ENCODE measurements around the gene PTPN14.
"Not testable (repeated sequence)": the region's sequence is repeated elsewhere in the genome, so short reads cannot be mapped to it uniquely, and the experiment has no call there.

Gene PTPN14

GRCh38 chr1:214551436-214552173, at the start of gene PTPN14:
Gene PTPN14, minus strand, starts transcription at chr1:214551602. Its CDS starts 86,799 bp downstream, at chr1:214464803.
- DNase-seq = no peak

- DNase-seq = no peak
Observed at GRCh38 chr1:214593158-214593557, 41.8 kb upstream of the PTPN14 start.

DNA sequence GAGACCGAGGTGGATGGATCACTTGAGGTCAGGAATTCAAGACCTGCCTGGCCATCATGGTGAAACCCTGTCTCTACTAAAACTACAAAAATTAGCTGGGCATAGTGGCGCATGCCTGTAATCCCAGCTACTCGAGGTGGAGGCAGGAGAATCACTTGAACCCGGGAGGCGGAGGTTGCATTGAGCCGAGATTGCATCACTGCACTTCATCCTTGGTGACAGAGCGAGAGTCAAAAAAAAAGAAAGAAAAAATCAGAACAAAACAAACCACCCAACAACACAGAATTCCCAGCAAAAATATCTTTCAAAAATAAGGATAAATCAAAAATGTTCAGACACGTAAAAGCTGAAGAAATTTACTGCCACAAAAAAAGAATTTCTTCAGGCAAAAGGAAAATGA, 40.5 kb upstream of the PTPN14 start:
- DNase-seq = not testable (repeated sequence)

- no peak for DNase-seq
Observed at GRCh38 chr1:214590696-214591095, 39.3 kb upstream of the PTPN14 start.

DNA sequence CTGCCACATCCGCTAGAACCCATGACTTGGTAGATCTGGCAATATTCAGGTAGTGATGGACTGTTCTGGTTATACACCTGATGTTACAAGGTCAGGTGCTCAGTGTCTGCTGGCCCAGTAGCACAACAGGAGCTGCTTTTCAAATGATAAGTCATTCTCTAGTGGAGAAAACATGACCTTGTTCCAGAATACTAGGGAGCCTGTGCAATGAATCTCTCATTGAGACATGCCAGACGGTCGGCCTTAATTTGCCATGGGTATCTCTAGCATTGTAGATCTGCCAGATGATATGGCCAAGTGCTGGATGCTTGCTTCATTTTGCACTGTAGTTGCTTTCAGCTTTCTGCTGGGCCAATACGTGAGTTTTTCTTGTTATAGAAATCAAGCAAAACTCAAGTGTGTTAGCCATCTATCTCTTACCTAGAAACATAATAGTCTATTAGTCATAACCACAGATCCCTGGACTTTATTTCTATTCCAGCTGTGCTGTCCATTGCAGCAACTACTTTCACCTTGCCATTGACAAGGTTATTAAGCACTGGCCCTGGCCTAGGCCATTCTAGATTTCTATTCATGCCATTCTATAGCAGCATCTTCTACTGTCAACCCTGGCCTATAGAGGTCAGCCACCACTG, 37.7 kb upstream of the PTPN14 start:
- DNase-seq = no peak

DNA sequence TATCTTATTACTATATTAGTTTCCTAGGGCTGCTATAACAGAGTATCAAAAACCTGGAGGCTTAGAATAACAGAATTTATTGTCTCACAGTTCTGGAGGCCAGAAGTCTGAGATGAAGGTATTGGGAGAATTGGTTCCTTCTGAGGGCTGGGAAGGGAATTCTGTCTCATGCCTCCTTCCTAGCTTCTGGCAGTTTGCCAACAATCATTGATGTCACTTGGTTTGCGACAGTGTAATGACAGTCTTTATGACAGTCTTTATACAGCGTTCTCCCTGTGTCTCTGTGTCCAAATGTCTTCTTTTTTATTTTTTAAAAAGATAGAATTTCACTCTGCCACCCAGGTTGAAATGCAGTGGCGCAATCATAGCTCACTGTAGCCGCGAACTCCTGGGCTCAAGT, 35.8 kb upstream of the PTPN14 start:
- no peak for DNase-seq

DNA sequence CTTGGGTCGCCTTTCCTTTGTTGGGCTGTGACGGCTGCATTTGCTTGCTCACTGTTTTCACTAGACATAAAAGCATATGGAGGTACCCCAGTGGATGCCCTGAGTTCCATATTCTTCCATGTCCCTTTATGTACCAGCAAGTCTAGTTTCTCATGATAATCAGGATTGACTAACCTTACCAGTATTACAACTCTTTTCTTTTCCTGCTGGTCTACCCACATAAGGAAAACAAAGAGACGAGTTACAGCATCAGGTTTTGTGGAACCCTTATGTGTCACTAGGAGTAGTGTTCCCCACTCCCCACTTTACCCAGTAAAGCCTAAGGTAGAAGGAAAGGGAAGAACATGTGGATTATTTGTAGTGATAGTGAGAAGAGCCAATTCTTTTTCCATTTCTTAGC, 35.2 kb upstream of the PTPN14 start:
- DNase-seq = no peak

- no peak for DNase-seq
Observed at GRCh38 chr1:214584805-214585766, 33.7 kb upstream of the PTPN14 start.

GRCh38 chr1:214583824-214584554, 32.6 kb upstream of the PTPN14 start:
- no peak for DNase-seq

DNA sequence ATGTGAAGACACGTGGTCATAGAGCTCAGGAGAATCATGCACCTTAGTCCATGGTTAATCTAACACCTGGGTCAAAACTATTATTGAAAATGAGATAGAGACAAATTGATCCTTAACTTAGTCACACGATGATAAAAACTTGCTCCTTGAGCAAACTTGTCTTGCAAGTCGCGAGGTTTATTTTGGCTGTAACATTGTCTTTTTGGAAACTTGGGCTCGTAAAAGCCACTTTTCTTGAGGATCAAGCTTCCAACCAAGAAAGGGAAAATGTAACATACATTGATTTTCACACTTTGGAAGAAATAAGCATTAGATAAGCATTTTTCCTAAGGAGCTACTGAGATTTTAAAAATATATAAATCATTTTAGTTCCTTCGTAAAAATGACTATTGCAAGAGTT, 31.7 kb upstream of the PTPN14 start:
- DNase-seq = no peak

DNA sequence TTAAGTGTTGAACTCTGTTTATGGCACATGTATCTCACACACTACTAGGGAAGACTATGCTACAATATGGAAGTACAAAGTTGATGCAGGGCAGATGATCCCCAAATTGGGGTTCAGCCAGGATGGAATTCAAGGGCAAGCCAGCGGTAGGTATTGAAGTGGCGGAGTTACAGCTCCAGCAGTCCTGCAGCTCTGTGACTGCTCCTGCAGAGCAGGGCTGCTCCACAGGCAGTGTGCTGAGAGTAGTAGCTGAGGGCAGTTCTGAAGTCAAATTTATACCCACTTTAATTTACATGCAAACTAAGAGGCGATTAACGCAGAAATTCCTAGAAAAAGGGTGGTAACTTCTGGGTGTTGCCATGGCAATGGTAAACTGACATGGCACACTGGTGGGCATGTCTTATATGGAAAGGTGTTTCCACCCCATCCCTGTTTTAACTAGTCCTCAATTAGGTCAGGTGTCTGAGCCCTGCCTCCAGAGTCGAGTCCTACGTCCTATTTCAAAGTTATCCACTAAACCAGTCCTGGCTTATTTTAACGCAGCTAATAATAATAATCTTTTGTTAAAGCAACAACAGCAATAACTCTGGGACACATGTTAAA, 31.0 kb upstream of the PTPN14 start:
- DNase-seq = no peak

DNA sequence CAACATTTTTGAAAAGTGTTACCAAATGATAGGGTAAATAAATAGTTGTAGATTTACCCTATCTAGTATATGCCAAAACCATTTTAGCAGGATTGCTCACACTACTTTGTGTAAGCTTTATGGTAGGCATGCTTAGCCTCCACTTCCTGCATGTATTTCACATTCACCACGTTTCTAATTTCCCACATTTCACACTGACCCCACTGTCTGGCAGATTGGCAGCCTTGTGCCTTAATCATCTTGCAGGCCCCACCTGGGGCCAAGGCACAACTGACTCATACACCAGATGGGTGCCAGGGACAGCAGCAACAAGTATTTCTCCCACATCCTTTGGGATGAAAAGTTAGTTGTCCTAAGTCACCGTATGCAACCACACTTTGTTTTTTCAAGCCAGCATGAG, 30.4 kb upstream of the PTPN14 start:
- DNase-seq = no peak

DNA sequence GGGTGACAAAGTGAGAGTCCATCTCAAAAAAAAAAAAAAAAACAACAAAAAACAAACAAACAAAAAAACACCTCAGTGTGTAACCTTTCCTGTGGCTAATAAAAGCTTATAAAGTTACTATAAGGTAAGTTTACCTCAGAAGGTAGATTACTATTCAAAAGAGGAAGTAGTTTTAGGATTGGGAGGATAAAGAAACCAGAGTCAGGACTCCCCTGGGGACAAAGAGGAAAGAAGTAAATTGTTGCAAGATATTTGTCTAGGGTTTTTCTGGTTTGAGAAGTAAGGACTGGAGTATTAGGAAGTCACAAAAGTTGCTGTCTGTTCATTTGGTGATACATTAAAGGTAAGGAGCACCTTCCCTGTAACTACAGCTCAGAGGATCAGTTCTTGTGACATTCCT, 27.8 kb upstream of the PTPN14 start:
- DNase-seq = no peak

DNA sequence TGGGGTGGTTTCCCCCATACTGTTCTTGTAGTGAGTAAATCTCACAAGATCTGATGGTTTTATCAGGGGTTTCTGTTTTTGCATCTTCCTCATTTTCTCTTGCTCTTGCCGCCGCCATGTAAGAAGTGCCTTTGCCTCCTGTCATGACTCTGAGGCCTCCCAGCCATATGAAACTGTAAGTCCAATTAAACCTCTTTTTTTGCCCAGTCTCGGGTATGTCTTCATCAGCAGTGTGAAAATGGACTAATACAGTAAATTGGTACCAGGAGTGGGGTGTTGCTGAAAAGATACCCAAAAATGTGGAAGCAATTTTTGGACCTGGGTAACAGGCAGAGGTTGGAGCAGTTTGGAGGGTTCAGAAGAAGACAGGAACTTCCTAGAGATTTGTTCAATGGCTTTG, 24.7 kb upstream of the PTPN14 start:
- DNase-seq = not testable (repeated sequence)

DNA sequence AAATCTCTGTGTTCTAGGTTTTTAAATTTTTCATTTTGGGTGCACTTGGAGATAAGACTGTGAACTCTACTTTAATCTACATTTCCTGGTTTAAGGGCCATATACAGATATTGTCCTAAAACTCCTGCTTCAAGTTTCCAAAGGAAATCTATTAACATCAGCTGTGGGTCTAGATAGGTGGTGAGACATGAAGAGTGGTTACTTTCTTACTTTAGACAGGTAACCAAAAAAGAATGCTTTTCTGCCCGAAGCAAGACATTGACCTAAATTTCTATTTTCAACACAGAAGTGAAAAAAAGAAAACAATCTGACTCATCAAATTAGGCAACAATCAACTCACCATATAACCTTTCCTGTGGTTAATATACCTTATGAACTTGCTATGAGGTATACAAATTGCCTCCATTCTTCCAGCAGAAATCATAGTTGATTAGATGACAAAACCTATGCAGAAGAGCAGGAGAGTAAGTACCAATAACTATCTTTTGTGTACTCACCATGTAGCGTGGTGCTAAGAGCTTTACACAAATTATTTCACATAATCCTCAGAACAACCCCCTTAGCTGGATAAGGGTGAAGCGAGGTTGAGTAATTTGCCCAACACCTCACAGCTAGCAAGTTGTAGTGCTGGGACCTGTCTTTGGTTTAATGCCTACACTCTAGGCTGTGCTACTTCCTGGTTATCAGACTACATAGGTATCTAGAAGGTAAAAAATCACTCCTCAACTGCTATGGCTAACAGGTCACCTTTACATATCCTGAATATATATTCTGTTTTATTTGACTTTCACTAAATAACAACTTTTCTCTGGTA, 23.4 kb upstream of the PTPN14 start:
- DNase-seq = no peak

- no peak for DNase-seq
Observed at GRCh38 chr1:214573386-214574318, 22.2 kb upstream of the PTPN14 start.

DNA sequence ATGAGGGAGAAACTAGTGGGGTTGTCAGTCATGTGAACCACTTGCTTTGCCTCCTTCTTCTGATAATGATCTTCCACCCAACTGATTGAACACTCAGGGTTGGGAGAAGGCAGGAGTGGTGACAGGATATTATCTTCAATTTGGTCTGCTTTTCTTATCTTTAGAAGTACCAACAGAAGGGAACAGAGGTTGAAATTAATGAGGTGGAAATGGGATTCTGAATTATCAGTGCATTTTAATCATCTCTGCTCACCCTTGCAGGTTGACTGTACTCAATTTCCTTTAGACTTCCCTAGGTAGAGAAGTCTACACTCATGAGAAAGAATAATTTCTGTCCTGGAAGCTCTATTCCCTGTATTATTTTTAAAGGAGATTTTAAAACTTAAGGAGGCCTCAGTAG, 19.9 kb upstream of the PTPN14 start:
- DNase-seq = no peak

DNA sequence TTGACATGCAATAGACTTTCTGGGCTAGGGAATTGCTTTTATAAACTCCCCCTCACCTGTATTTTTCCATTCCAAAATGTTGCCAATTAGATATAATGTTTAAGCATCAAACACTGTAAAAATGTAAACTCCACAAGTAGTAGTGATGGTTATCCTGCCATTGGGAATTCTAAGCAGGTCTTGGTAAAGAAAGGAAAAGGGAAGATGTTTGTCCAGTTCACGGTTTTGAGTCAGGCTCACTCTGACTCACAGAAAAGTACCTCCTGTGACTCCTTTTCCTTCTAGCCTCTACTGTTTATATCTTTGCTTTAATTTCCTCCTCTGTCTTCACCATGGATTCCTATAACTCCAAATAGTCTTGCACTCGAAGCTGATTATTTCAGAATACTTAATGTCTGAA, 19.0 kb upstream of the PTPN14 start:
- DNase-seq = no peak

- DNase-seq = no peak
Observed at GRCh38 chr1:214569357-214570004, 18.1 kb upstream of the PTPN14 start.

DNA sequence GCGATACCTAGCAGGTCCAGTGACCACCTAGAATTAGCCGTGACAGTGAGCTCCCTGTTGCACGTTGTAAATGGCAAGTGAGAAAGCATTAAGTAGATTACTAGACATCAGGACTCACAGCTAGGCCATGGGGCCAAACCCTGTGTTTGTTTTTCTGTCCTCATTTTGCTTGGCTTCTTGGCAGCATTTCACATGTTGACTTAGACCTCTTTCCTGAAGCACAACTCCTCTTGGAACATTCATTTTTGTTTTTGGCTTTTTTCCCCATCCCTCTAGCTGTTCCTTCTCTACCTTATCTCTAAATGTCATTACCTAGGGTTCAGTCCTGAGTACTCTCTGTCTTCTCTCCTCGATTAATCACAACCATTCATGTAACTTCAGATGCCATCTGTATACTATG, 16.9 kb upstream of the PTPN14 start:
- no peak for DNase-seq
